ENCODE measurements around the gene C12orf76. TPM values are rescaled to one million over a fixed set of nuclear protein-coding genes. Genes with fewer than 3 reads are reported as not detected.

C12orf76 gene
- total and polyA plus RNA-seq, 2 of the 13 experiments (the other 11 are each of a cell fraction or from before 2014, with no cell fraction given): 15.8 to 38.4 TPM

DNA sequence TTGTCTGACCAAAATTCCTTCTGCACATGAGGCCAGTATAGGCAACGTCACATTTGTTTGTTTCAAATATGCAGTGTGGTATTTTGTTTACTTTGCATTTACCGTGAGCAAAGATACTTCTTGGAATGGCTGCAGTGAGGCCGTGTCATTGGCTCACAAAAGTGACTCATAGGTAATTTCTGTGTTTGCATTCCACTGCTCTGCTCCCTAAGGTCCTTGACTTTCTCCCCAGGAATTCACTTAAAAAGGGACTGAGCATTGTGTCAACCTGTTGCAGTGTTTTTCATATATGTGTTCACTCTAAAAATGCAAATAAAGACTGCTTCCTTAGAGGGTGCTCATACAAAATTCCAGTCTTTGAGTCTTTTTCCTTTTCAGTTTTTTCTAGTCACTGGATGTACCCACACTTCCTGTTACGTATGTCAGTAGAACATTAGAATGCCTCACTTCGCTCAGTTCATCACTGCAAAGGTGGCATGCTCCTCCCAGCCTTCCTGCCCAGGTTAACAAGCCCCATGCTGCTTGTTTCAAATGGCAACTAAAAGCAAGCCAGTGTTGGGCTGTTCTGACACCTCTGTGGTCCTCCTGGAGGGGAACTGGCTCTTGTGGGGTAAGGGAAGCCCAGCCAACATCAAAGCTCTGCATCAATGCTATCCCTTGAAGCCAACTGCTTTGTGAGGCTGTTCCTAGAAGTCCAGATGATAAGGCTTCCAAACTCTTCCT, 9.1 kb downstream of the C12orf76 start (continued):
- TF ChIP-seq, protein P1, sequence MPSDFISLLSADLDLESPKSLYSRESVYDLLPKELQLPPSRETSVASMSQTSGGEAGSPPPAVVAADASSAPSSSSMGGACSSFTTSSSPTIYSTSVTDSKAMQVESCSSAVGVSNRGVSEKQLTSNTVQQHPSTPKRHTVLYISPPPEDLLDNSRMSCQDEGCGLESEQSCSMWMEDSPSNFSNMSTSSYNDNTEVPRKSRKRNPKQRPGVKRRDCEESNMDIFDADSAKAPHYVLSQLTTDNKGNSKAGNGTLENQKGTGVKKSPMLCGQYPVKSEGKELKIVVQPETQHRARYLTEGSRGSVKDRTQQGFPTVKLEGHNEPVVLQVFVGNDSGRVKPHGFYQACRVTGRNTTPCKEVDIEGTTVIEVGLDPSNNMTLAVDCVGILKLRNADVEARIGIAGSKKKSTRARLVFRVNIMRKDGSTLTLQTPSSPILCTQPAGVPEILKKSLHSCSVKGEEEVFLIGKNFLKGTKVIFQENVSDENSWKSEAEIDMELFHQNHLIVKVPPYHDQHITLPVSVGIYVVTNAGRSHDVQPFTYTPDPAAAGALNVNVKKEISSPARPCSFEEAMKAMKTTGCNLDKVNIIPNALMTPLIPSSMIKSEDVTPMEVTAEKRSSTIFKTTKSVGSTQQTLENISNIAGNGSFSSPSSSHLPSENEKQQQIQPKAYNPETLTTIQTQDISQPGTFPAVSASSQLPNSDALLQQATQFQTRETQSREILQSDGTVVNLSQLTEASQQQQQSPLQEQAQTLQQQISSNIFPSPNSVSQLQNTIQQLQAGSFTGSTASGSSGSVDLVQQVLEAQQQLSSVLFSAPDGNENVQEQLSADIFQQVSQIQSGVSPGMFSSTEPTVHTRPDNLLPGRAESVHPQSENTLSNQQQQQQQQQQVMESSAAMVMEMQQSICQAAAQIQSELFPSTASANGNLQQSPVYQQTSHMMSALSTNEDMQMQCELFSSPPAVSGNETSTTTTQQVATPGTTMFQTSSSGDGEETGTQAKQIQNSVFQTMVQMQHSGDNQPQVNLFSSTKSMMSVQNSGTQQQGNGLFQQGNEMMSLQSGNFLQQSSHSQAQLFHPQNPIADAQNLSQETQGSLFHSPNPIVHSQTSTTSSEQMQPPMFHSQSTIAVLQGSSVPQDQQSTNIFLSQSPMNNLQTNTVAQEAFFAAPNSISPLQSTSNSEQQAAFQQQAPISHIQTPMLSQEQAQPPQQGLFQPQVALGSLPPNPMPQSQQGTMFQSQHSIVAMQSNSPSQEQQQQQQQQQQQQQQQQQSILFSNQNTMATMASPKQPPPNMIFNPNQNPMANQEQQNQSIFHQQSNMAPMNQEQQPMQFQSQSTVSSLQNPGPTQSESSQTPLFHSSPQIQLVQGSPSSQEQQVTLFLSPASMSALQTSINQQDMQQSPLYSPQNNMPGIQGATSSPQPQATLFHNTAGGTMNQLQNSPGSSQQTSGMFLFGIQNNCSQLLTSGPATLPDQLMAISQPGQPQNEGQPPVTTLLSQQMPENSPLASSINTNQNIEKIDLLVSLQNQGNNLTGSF (CRISPR knock-in tag; IDR thresholded peaks at IDR 0.05): no peak
- peak; percentile 93 for TF ChIP-seq ATF2 (CRISPR knock-in tag; IDR thresholded peaks at IDR 0.05)
- 0 out of 2 replicates have a peak, but pooled peaks have one; percentile 35 for TF ChIP-seq GZF1 (CRISPR knock-in tag; IDR thresholded peaks at IDR 0.05)
- no peak for TF ChIP-seq MBD4 (IDR thresholded peaks at IDR 0.05; ENCODE audit: borderline replicate concordance, low read length)
- peak; percentile 41 for TF ChIP-seq TFDP2 (CRISPR knock-in tag; IDR thresholded peaks at IDR 0.05)
- TF ChIP-seq, protein P2, sequence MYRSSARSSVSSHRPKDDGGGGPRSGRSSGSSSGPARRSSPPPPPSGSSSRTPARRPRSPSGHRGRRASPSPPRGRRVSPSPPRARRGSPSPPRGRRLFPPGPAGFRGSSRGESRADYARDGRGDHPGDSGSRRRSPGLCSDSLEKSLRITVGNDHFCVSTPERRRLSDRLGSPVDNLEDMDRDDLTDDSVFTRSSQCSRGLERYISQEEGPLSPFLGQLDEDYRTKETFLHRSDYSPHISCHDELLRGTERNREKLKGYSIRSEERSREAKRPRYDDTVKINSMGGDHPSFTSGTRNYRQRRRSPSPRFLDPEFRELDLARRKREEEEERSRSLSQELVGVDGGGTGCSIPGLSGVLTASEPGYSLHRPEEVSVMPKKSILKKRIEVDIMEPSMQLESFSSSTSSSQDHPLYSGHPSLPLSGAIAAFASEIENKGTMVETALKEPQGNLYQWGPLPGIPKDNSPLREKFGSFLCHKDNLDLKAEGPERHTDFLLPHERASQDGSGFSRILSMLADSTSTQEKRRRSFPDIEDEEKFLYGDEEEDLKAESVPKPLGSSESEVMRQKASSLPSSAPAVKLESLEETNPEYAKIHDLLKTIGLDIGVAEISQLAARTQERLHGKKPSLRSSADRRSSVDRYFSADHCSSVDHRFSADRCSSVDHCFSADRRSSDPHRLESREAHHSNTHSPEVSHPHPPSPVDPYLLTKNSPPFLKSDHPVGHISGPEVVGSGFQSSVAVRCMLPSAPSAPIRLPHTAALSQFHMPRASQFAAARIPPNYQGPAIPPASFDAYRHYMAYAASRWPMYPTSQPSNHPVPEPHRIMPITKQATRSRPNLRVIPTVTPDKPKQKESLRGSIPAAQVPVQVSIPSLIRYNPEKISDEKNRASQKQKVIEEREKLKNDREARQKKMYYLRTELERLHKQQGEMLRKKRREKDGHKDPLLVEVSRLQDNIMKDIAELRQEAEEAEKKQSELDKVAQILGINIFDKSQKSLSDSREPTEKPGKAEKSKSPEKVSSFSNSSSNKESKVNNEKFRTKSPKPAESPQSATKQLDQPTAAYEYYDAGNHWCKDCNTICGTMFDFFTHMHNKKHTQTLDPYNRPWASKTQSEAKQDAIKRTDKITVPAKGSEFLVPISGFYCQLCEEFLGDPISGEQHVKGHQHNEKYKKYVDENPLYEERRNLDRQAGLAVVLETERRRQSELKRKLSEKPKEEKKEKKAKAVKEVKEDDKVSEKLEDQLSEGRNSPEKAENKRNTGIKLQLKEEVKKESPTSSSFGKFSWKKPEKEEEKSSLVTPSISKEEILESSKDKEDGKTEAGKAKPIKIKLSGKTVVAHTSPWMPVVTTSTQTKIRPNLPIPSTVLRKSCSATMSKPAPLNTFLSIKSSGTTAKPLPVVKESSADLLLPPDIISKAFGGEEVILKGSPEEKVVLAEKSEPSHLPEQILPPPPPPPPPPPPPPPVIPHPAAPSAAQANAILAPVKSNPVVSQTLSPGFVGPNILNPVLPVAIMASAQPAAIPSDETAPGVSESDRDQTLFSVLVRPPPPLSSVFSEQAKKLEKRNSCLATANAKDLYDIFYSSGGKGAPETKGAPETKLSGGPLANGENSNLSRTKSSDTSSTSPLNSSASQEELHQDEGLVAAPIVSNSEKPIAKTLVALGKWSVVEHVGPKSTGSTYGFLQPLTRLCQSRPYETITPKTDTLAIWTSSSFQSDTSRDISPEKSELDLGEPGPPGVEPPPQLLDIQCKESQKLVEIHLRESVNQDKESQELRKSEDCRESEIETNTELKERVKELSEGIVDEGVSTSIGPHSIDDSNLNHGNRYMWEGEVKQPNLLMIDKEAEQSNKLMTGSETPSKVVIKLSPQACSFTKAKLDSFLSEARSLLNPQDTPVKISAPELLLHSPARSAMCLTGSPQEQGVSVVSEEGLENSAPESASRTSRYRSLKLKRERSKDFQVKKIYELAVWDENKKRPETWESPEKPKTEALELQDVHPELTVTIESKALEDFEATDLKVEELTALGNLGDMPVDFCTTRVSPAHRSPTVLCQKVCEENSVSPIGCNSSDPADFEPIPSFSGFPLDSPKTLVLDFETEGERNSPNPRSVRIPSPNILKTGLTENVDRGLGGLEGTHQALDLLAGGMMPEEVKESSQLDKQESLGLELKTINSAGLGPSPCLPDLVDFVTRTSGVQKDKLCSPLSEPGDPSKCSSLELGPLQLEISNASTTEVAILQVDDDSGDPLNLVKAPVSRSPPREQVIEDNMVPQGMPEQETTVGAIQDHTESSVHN (CRISPR knock-in tag; IDR thresholded peaks at IDR 0.05): no peak
- no peak for TF ChIP-seq ZNF747 (CRISPR knock-in tag; IDR thresholded peaks at IDR 0.05; ENCODE audit: borderline replicate concordance)
- no peak for TF ChIP-seq U2AF2 (IDR thresholded peaks at IDR 0.05; ENCODE audit: low read depth, low read length)
- TF ChIP-seq XRCC5 (optimal IDR thresholded peaks at IDR 0.05; ENCODE audit: low read length): no peak
- peak; percentile 80 for TF ChIP-seq ZNF335 (CRISPR knock-in tag; IDR thresholded peaks at IDR 0.05)

All from HepG2 (cell line).